Activated CD4-positive, CD25-positive, alpha-beta regulatory T cell treated with anti-CD3 and anti-CD28 coated beads, Interleukin-2, amount 50 U/mL, for 72 hours (primary cell): ENCODE data around the gene CSNK2A1.
A peak's percentile ranks its signal among the peaks of the same experiment; 100 is the strongest.
"Not testable (repeated sequence)": the region's sequence is repeated elsewhere in the genome, so short reads cannot be mapped to it uniquely, and the experiment has no call there.

Experiments
- DNase-seq: peaks from one replicate; pipeline ENCODE4 v3.0.0; 2021

Gene CSNK2A1

DNA sequence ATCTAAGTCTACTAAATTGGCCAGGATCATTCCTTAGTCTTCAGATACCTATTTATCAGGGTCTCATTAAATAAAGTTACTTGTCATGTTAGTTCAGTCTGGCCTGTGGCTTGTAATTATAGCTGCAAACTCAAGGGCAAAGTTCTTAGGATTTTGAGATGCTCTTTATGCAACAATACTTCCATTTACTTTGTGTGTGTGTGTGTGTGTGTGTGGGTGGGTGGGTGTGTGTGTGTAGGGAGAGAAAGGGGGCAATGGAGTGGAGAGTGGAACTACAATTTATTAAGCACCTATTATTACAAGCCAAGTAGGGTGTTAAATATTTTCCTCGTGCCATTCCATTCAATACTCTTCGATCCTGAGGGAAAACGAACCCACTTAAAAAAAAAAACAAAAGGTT is 63.5 kb downstream of the CSNK2A1 start:
- DNase-seq, result no peak

DNA sequence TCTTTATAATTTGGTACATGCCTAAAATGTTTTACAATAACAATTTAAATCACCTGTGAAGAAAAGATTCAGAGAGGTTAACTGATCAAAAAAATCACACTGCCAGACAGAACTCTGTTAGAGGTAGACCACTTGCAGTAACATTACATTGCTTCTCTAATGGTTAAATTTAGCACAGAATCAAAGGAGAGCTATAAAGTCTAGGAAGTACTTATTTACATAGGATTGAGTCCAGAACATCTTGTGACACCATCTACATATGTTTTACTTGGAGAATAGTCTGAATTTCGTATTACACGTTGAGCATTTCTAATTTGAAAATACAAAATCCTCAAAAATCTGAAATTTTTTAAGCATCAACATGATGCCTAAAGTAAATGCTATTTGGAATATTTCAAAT is 64.1 kb downstream of the CSNK2A1 start:
- DNase-seq, result no peak

DNA sequence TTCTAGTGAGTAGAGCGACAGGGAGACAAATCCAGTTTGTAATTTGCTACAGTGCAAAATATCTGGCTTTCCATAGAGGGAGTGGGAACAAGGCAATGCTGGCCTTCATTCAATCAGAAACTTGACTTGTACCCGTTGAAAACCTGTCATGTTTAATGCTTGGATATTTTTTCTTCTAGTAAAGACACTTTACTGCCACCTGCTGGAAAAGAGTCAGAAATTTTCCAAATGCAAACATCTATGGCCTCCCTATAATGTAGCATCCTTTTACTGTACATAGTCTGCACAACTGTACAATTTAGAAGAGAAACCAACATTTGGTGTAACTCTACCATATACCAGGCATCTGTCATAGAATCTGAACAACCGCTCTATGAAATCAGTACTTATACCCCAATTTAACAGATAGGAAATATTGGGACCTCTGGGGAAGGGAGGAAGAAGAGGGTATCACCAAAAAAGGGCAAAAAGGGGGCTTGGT is 64.6 kb downstream of the CSNK2A1 start:
- DNase-seq, result no peak

DNA sequence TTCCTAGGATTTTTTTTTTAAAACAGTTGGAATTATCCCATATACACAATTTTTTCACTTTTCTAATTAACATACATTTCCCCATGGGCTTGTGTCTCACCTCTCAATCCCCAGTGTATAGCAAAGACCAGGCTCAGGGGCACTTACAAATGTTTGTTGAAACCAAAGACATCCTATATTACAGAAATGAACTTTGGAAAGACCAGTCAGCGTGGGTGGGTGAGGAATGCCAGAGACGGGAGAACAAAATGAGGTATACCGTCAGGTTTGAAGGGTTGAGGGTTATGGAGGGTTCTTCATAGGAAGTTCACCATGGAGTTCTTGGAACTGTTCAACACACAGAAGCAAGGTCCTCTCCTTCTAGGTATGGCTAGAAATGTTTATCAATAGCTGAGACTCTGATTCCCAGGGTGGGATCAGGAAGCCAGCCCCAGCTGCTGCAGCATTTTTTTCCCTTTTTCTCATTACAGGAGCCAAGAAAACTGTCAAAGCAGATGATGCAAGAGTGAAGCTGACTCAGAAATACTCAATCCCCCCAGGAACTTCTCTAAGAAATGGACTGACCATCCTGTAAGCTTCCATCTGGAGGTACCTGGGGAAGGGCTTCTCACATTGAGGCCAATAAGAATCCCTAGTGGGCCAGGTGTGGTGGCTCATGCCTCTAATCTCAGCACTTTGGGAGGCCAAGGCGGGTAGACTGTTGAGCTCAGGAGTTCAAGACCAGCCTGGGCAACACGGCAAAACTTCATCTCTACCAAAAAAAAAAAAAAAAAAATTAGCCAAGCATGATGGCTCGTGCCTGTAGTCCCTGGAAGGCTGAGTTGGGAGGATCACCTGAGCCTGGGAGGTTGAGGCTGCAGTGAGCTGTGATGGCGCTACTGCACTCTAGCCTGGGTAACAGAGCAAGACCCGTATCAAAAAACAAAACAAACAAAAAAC is 65.3 kb downstream of the CSNK2A1 start:
- no peak for DNase-seq

DNA sequence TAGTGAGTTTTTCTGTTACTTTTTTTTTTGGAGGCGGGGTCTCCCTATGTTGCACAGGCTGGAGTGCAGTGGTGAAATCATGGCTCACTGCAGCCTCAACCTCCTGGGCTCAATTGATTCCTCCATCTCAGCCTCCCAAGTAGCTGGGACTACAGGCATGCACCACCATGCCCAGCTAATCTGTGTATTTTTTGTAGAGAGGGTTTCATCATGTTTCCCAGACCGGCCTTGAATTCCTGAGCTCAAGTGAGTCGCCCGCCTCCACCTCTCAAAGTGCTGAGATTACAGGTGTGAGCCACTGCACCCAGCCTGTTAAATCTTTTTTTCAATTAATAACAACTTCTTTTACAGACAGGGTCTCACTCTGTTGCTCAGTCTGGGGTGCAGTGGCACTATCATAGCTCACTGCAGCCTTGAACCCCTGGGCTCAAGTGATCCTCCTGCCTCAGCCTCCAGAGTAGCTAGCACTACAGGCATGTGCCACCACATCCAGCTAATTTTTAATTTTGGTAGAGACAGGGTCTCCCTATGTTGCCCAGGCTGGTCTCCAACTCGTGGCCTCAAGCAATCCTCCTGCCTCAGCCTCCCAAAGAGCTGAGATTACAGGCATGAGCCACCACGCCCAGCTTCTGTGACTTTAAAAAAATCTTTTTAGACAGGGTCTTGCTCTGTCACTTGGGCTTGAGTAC is 66.9 kb downstream of the CSNK2A1 start:
- DNase-seq, result not testable (repeated sequence)

DNA sequence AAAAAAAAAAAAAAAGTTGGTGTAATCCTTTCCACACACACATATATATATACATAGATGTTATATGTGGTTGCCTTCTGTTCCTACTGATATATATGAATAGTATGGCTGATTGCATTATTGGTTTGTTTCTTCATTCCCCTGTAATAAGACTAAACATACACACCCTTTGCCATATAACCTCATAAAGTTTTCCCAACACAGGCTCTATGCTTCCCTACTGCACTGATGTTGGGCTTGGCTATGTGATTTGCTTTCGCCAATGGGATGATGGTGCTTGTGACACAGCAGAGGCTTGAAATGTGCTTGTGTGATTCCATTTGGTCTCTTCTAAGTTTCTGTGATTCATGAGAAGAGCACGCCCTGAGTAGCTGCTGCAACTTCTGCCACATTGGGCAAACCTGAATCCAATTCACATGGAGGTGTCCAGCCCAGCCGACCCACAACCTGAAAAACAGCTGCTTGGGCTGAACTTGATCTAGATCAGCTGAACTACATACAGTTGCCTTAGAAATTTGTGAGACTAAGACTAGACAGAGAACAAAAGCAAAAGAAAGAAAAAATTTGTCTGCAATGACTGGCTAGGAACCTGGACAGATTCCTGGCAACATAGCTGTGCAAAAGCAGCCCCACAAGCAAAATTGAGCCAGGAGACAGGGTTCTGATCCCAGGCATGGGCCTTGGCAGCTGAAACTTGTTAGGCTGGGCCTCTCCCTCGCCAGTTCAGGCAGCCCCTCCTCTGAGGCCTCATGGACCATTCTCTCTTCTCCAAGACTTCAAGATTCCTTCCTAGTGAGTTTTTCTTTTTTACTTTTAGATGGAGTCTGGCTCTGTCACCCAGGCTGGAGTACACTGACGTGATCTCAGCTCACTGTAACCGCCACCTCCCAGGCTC is 67.9 kb downstream of the CSNK2A1 start:
- no peak for DNase-seq

DNA sequence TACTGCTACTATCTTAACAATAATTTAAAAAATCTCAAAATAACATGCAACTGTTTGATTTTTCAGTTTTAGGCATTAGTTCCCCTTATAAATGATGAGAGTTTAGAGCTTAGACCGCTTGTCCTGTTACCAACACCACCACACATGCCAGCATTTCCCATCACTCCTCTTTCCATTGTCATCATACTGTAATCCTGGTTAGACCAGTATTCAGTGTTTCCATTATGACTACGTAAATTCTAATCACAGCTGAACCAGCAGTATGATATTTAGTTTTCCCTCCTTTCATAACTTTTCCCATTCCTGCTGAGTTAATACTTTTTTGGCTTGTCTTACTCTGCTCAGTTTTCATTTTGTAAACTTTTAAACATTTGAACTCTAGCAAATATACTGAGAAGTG is 69.0 kb downstream of the CSNK2A1 start:
- no peak for DNase-seq

DNA sequence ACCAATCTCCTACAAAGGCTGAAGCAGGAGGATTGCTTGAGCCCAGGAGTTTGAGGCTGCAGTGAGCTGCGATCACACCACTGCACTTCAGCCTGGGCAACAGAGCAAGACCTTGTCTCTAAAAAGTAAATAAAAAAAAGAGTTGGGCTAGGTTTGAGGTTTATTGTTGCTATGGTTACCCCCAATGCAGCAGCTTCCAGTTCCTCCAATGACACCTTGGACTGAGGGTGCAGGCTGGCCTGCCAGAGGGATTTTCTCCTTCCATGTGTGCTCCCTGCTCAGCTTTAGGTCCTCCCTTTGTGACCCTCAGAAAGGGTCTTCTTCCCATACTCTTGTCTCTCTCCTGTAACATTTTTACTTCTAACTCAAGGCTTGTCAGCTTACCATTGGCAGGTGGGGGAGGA is 70.7 kb downstream of the CSNK2A1 start:
- no peak for DNase-seq

DNA sequence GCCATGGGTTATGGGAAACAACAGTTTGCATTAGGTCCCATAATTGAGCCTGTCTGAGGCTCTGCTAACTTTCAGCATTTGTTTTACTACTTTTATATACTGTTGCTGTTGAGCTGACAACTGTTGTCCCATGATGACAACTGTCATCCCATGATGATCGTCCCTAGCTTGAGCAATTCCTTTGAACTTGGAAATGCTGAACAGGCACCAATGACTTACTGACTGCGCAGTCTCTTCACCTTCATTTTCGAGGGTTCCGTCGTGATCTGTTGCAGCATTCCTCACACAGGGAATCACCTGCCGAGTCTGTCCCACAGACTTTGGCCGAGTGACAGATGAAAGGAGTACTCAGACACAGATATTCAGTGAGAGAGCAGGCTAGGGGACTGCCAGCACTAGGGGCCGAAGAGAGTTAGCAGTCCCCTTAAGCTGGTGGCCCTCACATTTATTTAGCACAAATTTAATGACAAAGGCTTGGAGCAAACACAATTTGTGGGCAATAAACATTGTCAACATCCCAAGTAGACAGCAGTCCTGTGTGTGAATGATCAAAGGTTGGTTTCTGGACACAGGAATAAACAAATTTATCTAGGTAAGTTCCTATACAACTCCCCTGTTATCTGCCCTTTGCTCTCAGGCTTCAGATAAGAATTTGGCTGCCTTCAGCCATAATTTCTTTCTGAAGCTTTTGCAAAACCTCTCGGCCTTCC is 71.3 kb downstream of the CSNK2A1 start:
- no peak for DNase-seq

DNA sequence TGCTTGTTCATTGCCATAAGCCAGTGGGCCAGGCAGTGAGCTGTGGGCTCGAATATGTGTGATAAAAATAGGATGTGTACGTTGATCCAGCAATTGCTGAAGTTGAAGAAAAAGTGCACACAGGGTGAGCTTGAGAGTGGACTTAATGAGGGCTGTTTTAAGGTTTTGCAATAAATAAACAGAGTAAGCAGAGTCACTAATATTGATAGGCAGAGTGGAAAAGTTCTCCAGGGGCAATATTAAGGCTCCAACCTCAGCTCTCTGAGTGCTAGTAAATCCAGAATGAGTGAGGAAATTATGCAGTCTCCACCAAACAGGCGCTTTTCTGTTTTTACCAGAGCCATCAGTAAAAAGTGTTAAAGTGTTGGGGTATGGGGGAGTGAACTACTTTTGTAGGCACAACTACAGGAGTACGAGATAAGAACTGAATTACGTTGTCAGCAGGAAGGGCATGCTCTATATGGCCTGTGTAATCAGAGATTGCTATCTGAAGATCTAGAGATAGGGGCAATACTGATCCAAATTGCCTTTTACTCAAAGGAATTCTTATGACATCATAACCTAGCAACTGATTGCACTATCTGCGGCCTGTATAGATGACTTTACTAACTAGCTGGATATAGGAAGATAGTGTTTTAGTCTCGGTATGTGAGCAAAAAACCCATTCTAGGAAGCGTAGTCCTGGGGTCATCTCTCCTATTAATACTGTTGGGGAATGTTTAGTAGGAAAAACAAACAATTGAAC is 73.7 kb downstream of the CSNK2A1 start:
- DNase-seq, result no peak

DNA sequence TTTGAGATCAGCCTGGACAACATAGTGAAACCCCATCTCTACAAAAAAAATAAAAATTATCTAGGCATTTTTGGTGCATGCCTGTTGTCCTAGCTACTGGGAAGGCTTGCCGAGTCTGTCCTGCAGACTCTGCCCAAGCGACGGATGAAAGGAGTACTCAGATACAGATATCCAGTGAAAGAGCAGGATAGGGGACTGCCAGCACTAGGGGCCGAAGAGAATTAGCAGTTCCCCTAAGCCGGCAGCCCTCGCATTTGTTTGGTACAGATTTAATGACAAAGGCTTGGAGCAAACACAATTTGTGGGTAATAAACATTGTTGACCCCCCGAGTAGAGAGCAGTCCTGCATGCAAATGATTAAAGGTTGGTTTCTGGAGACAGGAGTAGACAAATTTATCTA is 75.8 kb downstream of the CSNK2A1 start:
- no peak for DNase-seq

DNA sequence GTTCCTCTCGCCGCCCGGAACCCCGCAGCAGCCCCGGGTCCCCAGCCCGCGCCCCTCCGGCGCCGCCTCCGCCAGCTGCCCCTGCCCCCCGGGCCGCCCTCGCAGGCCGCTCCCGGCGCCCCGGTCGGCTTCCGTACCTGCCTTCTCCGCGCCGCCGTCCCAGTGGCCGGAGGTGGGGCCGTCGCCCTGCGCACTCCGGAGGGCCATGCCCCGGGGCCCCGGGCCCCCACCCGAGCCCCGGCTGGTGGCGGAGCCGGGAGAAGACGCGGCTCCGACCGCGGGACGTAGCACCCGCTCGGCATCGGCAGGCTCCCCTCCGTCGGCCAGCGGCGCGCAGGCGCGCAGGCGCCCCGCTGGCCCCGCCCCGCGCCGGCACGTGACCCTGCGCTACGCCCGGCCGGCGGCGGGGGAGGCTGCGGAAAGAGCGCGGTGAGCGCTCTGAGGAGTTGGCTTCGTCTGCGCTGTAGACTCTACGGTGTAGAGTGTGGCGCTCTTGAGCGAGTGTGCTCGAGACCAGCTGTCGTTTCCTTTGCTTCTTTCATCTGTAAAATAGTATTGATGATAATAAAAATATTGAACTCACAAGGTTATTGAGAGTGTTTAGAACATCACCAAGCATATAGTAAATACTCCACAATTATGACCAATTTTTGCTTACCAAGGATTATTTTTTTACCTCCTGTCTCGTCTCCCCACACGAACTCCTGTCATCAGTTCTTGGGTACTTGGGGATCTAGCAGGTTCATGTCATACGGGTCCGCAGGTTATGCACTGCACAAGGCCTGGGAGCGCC is 81.2 kb downstream of the CSNK2A1 start, which contains the start of gene TBC1D20:
TBC1D20 (minus strand) TSS at position 335 of the 793 bp plus-strand sequence; CDS start at position 207, 128 bp downstream.
- peak; percentile 86 for DNase-seq

DNA sequence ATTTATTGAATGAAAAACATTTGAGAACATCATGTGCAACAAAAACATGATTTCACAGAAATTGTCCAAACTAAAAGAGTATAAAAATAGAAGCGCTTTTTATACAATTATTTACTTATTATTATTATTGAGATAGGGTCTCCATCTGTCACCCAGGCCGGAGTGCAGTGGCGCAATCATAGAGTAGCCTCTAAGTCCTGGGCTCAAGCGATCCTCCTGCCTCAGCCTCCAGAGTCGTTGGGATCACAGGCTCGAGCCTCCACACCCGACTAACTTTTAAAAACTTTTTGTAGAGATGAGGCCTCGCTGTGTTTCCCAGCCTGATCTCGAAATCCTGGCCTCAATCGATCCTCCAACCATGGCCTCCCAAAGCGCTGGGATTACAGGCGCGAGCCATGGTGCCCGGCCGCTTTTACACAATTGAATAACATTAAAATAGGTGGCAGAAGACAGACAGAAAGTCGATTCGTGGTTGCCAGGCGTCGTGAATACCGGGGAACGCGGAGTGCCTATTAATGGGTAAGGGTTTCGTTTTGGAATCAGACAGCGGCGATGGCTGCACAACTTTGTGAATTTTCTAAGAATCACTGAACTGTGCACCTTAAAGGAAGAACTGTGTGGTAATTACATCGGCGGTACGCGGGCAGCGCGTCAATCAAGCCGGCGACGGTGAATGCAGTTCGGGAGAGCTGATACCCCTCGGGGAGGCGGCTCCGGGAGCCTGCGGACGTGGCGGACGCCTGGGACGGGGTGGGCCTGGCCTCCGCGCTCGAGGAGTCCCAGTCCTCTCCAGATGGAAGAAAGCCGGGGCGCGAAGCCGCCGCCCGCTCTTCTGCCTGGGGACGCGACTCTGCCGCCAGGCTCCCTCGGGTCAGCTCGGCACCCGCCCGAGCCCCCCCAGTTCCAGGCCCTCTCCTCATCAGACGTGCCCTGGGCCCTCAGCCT is 82.1 kb downstream of the CSNK2A1 start:
- peak; percentile 62 for DNase-seq

DNA sequence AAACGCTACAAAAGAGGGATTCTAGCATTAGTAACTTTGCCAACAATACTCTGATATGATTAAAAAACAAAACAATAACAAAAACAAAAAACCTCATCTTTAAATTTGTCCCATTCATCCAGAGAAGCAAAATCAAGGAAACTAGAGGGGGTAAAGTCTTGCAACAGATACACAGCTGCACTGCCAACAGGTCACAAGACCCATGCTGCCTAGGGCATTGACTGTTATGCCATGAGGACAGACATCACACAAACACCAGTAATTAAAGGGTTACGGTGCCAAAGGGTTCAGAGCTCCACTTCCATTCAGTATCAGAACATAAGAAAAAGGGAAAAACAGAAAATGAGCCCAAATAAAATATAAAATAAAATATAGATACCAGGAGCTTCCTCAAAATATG is 82.9 kb downstream of the CSNK2A1 start:
- no peak for DNase-seq

DNA sequence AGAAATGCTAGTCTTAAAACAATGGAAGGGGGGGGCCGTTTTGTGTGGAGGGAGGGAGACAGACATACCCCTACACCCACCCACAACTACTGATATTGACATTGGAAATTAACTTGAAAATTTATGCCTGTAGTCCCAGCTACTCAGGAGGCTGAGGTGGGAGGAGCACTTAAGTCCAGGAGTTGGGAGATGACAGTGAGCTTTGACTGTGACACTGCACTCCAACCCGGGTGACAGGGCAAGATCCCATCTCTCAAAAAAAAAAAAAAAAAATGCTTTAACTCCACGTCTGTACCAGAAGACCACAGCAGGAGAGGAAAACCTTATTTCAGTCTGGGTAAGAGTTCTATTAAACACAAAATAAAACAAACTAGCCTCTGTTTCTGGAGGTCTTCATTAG is 83.4 kb downstream of the CSNK2A1 start:
- no peak for DNase-seq

DNA sequence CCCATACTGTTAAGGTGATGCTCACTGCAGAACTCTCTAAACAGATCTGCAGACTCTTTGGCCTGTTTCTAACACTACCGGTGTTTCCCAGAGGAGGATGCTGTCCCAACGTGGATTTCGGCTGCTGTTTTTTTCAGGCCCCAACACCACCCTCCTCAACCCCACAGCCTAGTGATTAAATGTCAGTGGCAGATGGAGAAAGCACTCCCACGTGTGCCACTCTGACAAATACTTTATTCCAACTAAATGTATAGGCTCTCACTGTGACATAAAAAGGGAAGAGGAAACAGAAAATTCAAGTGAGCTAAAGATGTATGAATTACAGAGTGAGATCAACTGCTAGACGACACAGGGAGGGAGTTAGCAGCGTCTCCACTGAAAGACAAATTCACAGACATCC is 84.8 kb downstream of the CSNK2A1 start:
- no peak for DNase-seq

DNA sequence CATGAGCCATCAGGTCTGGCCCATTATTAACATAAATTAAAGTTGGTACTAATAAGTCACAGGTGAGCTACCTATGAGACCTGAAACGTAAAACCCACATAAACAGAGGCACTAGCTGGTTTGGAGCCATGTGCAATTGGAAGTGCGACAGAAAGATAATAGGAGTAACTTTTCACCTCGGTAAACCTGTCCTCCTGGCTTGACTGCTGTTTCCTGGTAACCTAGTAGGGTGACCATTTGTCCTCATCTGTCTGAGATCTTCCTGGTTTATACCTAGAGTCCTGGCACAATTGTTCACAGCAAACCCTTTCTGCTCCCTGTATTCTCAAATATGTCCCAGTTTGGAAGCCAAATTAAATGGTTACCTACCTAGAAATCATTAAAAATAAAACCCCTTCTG is 88.6 kb downstream of the CSNK2A1 start:
- DNase-seq, result no peak

DNA sequence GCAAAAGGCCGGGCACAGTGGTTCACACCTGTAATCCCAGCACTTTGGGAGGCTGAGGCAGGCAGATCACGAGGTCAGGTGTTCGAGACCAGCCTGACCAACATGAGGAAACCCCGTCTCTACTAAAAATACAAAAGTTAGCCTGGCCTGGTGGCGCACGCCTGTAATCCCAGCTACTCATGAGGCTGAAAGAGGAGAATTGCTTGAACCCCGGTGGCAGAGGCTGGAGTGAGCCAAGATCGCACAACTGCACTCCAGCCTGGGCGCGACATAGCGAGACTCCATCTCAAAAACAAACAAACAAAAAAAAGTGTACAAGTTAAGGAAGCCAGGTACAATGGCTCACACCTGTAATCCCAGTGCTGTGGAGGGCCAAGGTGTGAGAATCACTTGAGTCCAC is 91.6 kb downstream of the CSNK2A1 start:
- DNase-seq, result not testable (repeated sequence)
